Measurements from ENCODE around the gene GCNT3.

GCNT3 gene

DNA sequence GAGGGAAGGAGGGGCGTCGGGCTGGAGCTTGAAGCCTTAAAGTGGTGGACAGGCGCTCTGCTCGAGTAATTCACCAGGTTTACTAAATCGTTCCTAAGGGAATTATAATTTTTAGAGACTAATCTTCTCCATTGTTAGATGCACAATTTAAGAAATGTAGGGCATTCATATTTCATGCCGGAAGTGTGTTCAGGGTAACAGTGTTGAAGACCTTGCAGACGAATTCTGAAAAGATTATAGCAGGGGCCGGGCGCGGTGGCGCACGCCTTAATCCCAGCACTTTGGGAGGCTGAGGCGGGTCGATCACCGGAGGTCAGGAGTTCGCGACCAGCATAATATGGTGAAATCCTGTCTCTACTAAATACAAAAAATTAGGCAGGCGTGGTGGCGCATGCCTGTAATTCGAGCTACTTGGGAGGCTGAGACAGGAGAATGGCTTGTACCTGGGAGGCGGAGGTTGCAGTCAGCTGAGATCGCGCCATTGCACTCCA is 46.1 kb downstream of the GCNT3 start:
- TF ChIP-seq, protein P1, sequence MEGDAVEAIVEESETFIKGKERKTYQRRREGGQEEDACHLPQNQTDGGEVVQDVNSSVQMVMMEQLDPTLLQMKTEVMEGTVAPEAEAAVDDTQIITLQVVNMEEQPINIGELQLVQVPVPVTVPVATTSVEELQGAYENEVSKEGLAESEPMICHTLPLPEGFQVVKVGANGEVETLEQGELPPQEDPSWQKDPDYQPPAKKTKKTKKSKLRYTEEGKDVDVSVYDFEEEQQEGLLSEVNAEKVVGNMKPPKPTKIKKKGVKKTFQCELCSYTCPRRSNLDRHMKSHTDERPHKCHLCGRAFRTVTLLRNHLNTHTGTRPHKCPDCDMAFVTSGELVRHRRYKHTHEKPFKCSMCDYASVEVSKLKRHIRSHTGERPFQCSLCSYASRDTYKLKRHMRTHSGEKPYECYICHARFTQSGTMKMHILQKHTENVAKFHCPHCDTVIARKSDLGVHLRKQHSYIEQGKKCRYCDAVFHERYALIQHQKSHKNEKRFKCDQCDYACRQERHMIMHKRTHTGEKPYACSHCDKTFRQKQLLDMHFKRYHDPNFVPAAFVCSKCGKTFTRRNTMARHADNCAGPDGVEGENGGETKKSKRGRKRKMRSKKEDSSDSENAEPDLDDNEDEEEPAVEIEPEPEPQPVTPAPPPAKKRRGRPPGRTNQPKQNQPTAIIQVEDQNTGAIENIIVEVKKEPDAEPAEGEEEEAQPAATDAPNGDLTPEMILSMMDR (IDR thresholded peaks at IDR 0.05; ENCODE audit: insufficient read depth, missing control alignments), result no peak
- no peak for DNase-seq (ENCODE audit: insufficient read length, low spot score)
- no peak for FAIRE-seq

DNA sequence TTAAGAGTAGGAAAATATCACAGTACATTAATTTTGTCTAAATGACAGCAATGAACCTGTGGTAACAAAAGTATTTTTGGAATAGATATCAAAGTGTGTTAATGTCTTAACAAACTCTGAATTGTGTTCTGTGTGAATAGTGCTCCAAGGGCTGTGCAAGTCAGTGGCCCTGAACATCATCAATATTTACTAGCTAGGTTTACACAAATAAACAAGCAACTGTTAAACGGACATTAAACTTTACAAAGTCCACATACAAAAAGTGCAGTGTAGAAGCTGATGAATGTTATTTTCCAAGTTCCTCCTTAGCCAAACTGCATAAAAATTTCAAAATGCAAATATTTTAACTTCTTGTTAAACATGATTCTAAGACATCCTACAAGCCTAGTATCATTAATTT is 47.8 kb downstream of the GCNT3 start:
- DNase-seq (ENCODE audit: insufficient read length, low spot score), result no peak
- TF ChIP-seq, protein P1 (IDR thresholded peaks at IDR 0.05; ENCODE audit: insufficient read depth, missing control alignments), result no peak
- peak; percentile 77 for FAIRE-seq

DNA sequence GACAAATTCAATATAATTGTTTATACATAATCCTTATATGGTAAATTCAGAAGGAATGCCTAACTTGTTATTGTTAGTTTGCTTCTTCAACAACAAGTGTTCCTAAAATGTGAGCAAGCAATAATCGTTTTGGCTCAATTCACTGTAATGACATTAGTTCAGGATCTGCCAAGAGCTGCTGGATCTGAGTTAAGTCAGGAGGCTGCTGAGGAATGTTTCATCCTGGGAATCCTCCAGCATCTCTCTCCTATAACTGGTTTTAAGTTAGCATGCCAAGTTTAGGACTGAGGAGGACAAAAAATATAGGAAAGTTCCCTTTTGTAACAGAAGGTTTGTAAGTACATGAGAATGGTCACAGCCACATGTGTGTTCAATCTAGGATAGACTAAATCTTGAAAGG is 50.7 kb downstream of the GCNT3 start:
- TF ChIP-seq, protein P1 (IDR thresholded peaks at IDR 0.05; ENCODE audit: insufficient read depth, missing control alignments), result no peak
- no peak for FAIRE-seq

DNA sequence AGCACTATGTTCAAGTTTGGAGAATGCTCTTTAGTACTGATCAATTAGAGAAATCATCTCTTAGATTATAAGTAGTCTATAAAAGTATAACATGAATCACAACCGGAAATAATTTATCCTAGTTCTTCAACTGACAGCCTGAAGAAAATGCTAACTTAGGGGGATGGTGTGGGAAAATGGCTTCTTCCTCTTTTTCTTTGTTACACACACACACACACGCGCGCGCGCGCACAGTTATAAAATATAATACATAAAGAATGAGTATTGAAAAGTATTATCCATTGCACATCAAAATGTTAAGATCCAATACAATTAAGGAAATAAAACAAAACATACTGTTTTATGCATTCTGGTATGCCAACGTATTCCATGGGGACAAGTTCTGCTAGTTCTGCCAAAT is 57.0 kb downstream of the GCNT3 start:
- DNase-seq (ENCODE audit: insufficient read length, low spot score) (no peak), FAIRE-seq (no peak)
- TF ChIP-seq, protein P1 (IDR thresholded peaks at IDR 0.05; ENCODE audit: insufficient read depth, missing control alignments), result no peak

More for the DNA sequence above, 50.7 kb downstream of the GCNT3 start:
- no peak for DNase-seq (ENCODE audit: insufficient read length, low spot score)
